Glutamatergic neuron (in vitro differentiated cells): ENCODE data around the gene TMEM63B. TPM values are rescaled to one million over a fixed set of nuclear protein-coding genes. Genes with fewer than 3 reads are reported as not detected.

Experiments
- DNase-seq: peaks from one replicate; pipeline ENCODE4 v3.0.0; 2022
- H3K27ac Mint-ChIP-seq: one replicate; pipeline ENCODE4 v1.8.0; 2020; ENCODE audit warnings: mild to moderate bottlenecking, mixed read lengths, inconsistent platforms; ENCODE audit not compliant: unreplicated experiment
- H3K27me3 Mint-ChIP-seq: one replicate; pipeline ENCODE4 v1.8.0; 2020; ENCODE audit warnings: mild to moderate bottlenecking, moderate library complexity, mixed read lengths, inconsistent platforms; ENCODE audit not compliant: unreplicated experiment
- H3K36me3 Mint-ChIP-seq: one replicate; pipeline ENCODE4 v1.8.0; 2020; ENCODE audit warnings: mild to moderate bottlenecking, mixed read lengths, inconsistent platforms; ENCODE audit not compliant: unreplicated experiment
- H3K4me1 Mint-ChIP-seq: one replicate; pipeline ENCODE4 v1.8.0; 2020; ENCODE audit warnings: mild to moderate bottlenecking, low read depth, mixed read lengths, inconsistent platforms; ENCODE audit not compliant: unreplicated experiment
- H3K4me3 Mint-ChIP-seq: one replicate; pipeline ENCODE4 v1.8.0; 2020; ENCODE audit warnings: mild to moderate bottlenecking, mixed read lengths, inconsistent platforms; ENCODE audit not compliant: unreplicated experiment
- H3K9me3 Mint-ChIP-seq: one replicate; pipeline ENCODE4 v1.8.0; 2020; ENCODE audit warnings: mild to moderate bottlenecking, moderate library complexity, mixed read lengths, inconsistent platforms; ENCODE audit not compliant: unreplicated experiment
- CTCF ChIP-seq: fragments of 200-600 bp; sonication (generic); IDR thresholded peaks from one replicate; pipeline ENCODE4 v1.5.0; 2021; ENCODE audit not compliant: partially characterized antibody, unreplicated experiment
- total RNA-seq: library from RNA; stranded (reverse); fragmentation: NEBNext Ultra II Directional; extraction: Animal tissue kit (Norgen Biotek cat#: 25700); gene quantifications from one replicate; pipeline ENCODE4 v1.2.1, GENCODE V29; 2021; ENCODE audit not compliant: unreplicated experiment

TMEM63B gene
- total RNA-seq, 1 donor from 2014 or later = 148 TPM

- peaks cover 24% of the 10 kb centered on the region for H3K4me1 Mint-ChIP-seq
- H3K27ac Mint-ChIP-seq = peak overlapping the region; percentile 80
- no peak for TF ChIP-seq CTCF
- peaks cover 8% of the 10 kb centered on the region for H3K9me3 Mint-ChIP-seq
- DNase-seq = peak; percentile 64
- peak overlapping the region; percentile 96 for H3K4me3 Mint-ChIP-seq
- H3K27me3 Mint-ChIP-seq = peaks cover 4% of the 10 kb centered on the region
- H3K36me3 Mint-ChIP-seq = no peaks in the 10 kb centered on the region
These were observed 819 bp upstream of the TMEM63B start for GRCh38 chr6:44126320-44127149.

- no peak for TF ChIP-seq CTCF
- H3K27me3 Mint-ChIP-seq = peaks cover 4% of the 10 kb centered on the region
- H3K27ac Mint-ChIP-seq = peak overlapping the region; percentile 12
- peaks cover 33% of the 10 kb centered on the region for H3K4me1 Mint-ChIP-seq
- H3K36me3 Mint-ChIP-seq = no peaks in the 10 kb centered on the region
- H3K9me3 Mint-ChIP-seq = peaks cover 8% of the 10 kb centered on the region
- H3K4me3 Mint-ChIP-seq = peak overlapping the region; percentile 87
- DNase-seq = peak; percentile 67
These were observed 915 bp downstream of the TMEM63B start for GRCh38 chr6:44128020-44128917.

GRCh38 chr6:44129841-44130322 lies 2.5 kb downstream of the TMEM63B start:
- no peak overlapping the region for H3K27ac Mint-ChIP-seq
- peaks cover 8% of the 10 kb centered on the region for H3K9me3 Mint-ChIP-seq
- TF ChIP-seq CTCF = no peak
- no peak for DNase-seq
- peaks cover 9% of the 10 kb centered on the region for H3K27me3 Mint-ChIP-seq
- H3K4me3 Mint-ChIP-seq = peak overlapping the region; percentile 42
- peaks cover 39% of the 10 kb centered on the region for H3K4me1 Mint-ChIP-seq
- no peaks in the 10 kb centered on the region for H3K36me3 Mint-ChIP-seq

- Mint-ChIP-seq H3K9me3 (no peaks in the 10 kb centered on the region), H3K4me1 (peaks cover 36% of the 10 kb centered on the region), H3K4me3 (peak overlapping the region; percentile 53), H3K27me3 (peaks cover 7% of the 10 kb centered on the region), H3K27ac (peak overlapping the region; percentile 83), H3K36me3 (no peaks in the 10 kb centered on the region)
- TF ChIP-seq CTCF = no peak
- no peak for DNase-seq
These were observed 4.5 kb downstream of the TMEM63B start for GRCh38 chr6:44131892-44132291.
